ENCODE data around the gene STK4. TPM values are rescaled to one million over a fixed set of nuclear protein-coding genes. Genes with fewer than 3 reads are reported as not detected.

STK4 gene
- total and polyA plus RNA-seq, 2 of the 8 experiments (the other 6 are each of a cell fraction or from before 2014, with no cell fraction given): 12.0 to 34.3 TPM

- DNase-seq (ENCODE audit: low read depth in 1 of 2, low spot score in 2 of 2) (no peak), FAIRE-seq (peak; percentile 13)
- Histone ChIP-seq H3K36me3 (ENCODE audit: control insufficient read depth in 2 of 4, insufficient read depth in 4 of 4, low read length in 3 of 4) (no peaks in the 10 kb centered on the region), H2BK12ac (ENCODE audit: low read depth, low read length) (no peak overlapping the region), H2BK20ac (ENCODE audit: low read length) (no peak overlapping the region), H3K27ac (ENCODE audit: low read depth, low read length) (no peak overlapping the region), H3K56ac (replicated peaks; ENCODE audit: insufficient read length, low read depth, low read length) (no peak overlapping the region), H3K79me1 (ENCODE audit: low read depth, low read length) (no peaks in the 10 kb centered on the region), H3K23ac (ENCODE audit: insufficient read length) (no peak overlapping the region), H3K4me2 (ENCODE audit: insufficient read depth in 1 of 2, low read depth in 2 of 2, low read length in 2 of 2) (no peak overlapping the region), H3K4ac (replicated peaks; ENCODE audit: insufficient read length, low read depth, low read length) (no peak overlapping the region), H2AK5ac (ENCODE audit: low read depth, low read length) (no peak overlapping the region), H3K4me3 (ENCODE audit: extremely low read depth in 1 of 4, insufficient read depth in 2 of 4, low read depth in 3 of 4, low read length in 4 of 4) (no peak overlapping the region), H2BK15ac (ENCODE audit: low read length) (no peak overlapping the region), H3K27me3 (replicated peaks in 1 of 4; ENCODE audit: control insufficient read depth in 3 of 4, extremely low read depth in 1 of 4, insufficient read depth in 3 of 4, low read length in 3 of 4) (no peaks in the 10 kb centered on the region; a peak in 1 of 7 replicates), H3K4me1 (replicated peaks in 1 of 4; ENCODE audit: control insufficient read depth in 3 of 4, insufficient read depth in 4 of 4, low read length in 3 of 4) (no peaks in the 10 kb centered on the region), H4K8ac (ENCODE audit: extremely low read depth, insufficient read depth, low read length) (no peak overlapping the region), H2BK5ac (ENCODE audit: low read depth, low read length) (no peak overlapping the region), H2BK120ac (replicated peaks; ENCODE audit: low read depth, low read length) (no peak overlapping the region), H3K9ac (replicated peaks in 1 of 4; ENCODE audit: extremely low read depth in 1 of 4, low read depth in 3 of 4, low read length in 3 of 4) (peak overlapping the region in 1 of 4 experiments; percentile 49; a peak in 1 of 7 replicates), H3K23me2 (ENCODE audit: low read depth, low read length) (no peaks in the 10 kb centered on the region), H3K18ac (ENCODE audit: extremely low read depth, low read length) (no peak overlapping the region), H2AFZ (ENCODE audit: low read length) (0 out of 2 replicates have a peak overlapping the region, but pooled peaks have one; percentile 4), H4K5ac (ENCODE audit: insufficient read length, low read depth, low read length) (no peak overlapping the region), H3K9me3 (ENCODE audit: insufficient read depth in 2 of 2, low read depth in 1 of 2, low read length in 1 of 2) (0 out of 4 replicates have a peak, but pooled peaks cover 0 to 7% of the 10 kb centered on the region in 2 experiments), H4K20me1 (replicated peaks in 1 of 2; ENCODE audit: control insufficient read depth in 1 of 2, insufficient read depth in 2 of 2, low read length in 2 of 2) (no peaks in the 10 kb centered on the region), H3K14ac (ENCODE audit: insufficient read length) (no peak overlapping the region), H4K91ac (replicated peaks; ENCODE audit: insufficient read length, low read length) (no peak overlapping the region), H3K79me2 (ENCODE audit: control insufficient read depth in 1 of 2, insufficient read depth in 2 of 2, low read length in 2 of 2) (no peaks in the 10 kb centered on the region)
- TF ChIP-seq E2F6 (IDR thresholded peaks at IDR 0.05) (no peak), CTCF (IDR thresholded peaks at IDR 0.05; ENCODE audit: control extremely low read depth in 1 of 3, insufficient read depth in 1 of 3, low read depth in 1 of 3, low read length in 3 of 3) (no peak)
- ChIA-PET POLR2A (ENCODE audit: partially characterized antibody) (no interaction called here), CTCF (ENCODE audit: partially characterized antibody) (interaction anchor here (1.1 to 3.6 kb wide), 4 partner anchors 10 to 163 kb away, joined by 3 to 32 read pairs (median 6); no protein-coding TSS in a partner anchor)
- WGBS, 2 experiments (ENCODE audit: extremely low coverage in 1 of 2, insufficient coverage in 1 of 2, insufficient read length in 1 of 2, insufficient replicate concordance in 2 of 2, low coverage in 1 of 2, low lambda C conversion rate in 2 of 2, missing lambda C conversion rate in 1 of 2): 87% methylated on average over 2 of the region's 2 CpGs; no CpG with 5 or more reads in 1 of the 2 experiments
Observed at GRCh38 chr20:45128099-45128498, 161.8 kb downstream of the STK4 start.

All from H1 (cell line).